ENCODE results near the gene CISD1.

GRCh38 chr10:58280477-58280876 is 11.5 kb downstream of the CISD1 start:
- no peak for TF ChIP-seq CTCF (IDR thresholded peaks at IDR 0.05)
- TF ChIP-seq POLR2A (IDR thresholded peaks at IDR 0.05) = no peak
